ENCODE results near the gene WASF3. TPM values are rescaled to one million over a fixed set of nuclear protein-coding genes. Genes with fewer than 3 reads are reported as not detected.

The WASF3 gene
- total RNA-seq, 1 experiment from 2014 or later: 0.31 TPM

- intact Hi-C loops (cut with micrococcal nuclease; ENCODE audit: unreplicated experiment): loop anchor here (1.0 to 5.0 kb wide), 3 partner anchors 201 to 1124 kb away; no protein-coding TSS in a partner anchor
- no peak overlapping the region for H3K27ac ChIP-seq
- no TSS peak for BruUV-seq (replicated peaks)
- H3K27me3 ChIP-seq (ENCODE audit: insufficient read depth, low read depth): peaks cover 16% of the 10 kb centered on the region
- H3K4me2 ChIP-seq: no peak overlapping the region
- H3K79me2 ChIP-seq (ENCODE audit: low read depth): no peaks in the 10 kb centered on the region
- no peak overlapping the region for H3K4me3 ChIP-seq
- CTCF ChIA-PET: interaction anchor here (0.8 to 1.9 kb wide), 3 partner anchors 12 to 1124 kb away, joined by 4 to 33 read pairs (median 5); no protein-coding TSS in a partner anchor
- TF ChIP-seq CTCF (conservative IDR thresholded peaks at IDR 0.05) (peak; percentile 97), EZH2 (IDR thresholded peaks at IDR 0.05; ENCODE audit: low read depth) (no peak)
- no peaks in the 10 kb centered on the region for H3K36me3 ChIP-seq (ENCODE audit: low read depth)
- no peaks in the 10 kb centered on the region for H3K4me1 ChIP-seq (replicated peaks; ENCODE audit: insufficient read depth)
- no peak overlapping the region for H2AFZ ChIP-seq
- no peaks in the 10 kb centered on the region for H3F3A ChIP-seq (ENCODE audit: insufficient read depth, low read depth)
- H3K9me2 ChIP-seq (ENCODE audit: insufficient read depth): no peaks in the 10 kb centered on the region
- no peaks in the 10 kb centered on the region for H4K20me1 ChIP-seq (ENCODE audit: insufficient read depth)
- POLR2A ChIA-PET (ENCODE audit: unreplicated experiment): no interaction called here
- no peaks in the 10 kb centered on the region for H3K9me3 ChIP-seq (ENCODE audit: insufficient read depth, low read depth)
- DNase-seq: peak; percentile 65 to 66
Measured at GRCh38 chr13:26698392-26699196, 141.1 kb downstream of the WASF3 start.

DNA sequence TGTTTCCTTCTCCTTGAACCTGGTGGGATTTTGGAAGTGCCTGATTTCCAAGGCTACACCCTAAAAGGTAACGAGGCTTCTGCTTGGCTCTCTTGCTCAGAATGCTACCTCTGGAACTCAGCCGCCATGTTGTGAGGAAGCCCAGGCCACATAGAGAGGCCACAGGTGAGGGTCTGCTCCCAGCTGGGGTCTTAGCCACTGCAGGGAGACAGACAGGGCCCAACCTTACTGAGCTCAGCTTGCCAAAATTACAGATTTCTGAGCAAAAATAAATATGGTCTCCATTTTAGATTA, 141.7 kb downstream of the WASF3 start:
- Histone ChIP-seq H3K9me2 (ENCODE audit: insufficient read depth) (no peaks in the 10 kb centered on the region), H3K79me2 (ENCODE audit: low read depth) (no peaks in the 10 kb centered on the region), H3K4me2 (no peak overlapping the region), H3F3A (ENCODE audit: insufficient read depth, low read depth) (no peaks in the 10 kb centered on the region), H4K20me1 (ENCODE audit: insufficient read depth) (no peaks in the 10 kb centered on the region), H3K27ac (no peak overlapping the region), H3K4me3 (no peak overlapping the region), H3K27me3 (ENCODE audit: insufficient read depth, low read depth) (peaks cover 22% of the 10 kb centered on the region), H3K36me3 (ENCODE audit: low read depth) (no peaks in the 10 kb centered on the region), H3K4me1 (replicated peaks; ENCODE audit: insufficient read depth) (no peaks in the 10 kb centered on the region), H3K9me3 (ENCODE audit: insufficient read depth, low read depth) (no peaks in the 10 kb centered on the region), H2AFZ (no peak overlapping the region)
- DNase-seq: no peak
- POLR2A ChIA-PET (ENCODE audit: unreplicated experiment): no interaction called here
- TF ChIP-seq CTCF (conservative IDR thresholded peaks at IDR 0.05): no peak
- TF ChIP-seq EZH2 (IDR thresholded peaks at IDR 0.05; ENCODE audit: low read depth): no peak
- no TSS peak for BruUV-seq (replicated peaks)
- CTCF ChIA-PET: interaction anchor here (1.1 to 1.9 kb wide), 2 partner anchors 514 to 1125 kb away, joined by 5 to 33 read pairs; no protein-coding TSS in a partner anchor
- intact Hi-C loops (cut with micrococcal nuclease; ENCODE audit: unreplicated experiment): loop anchor here (5.0 kb wide), 1 partner anchor 202 kb away; no protein-coding TSS in a partner anchor

GRCh38 chr13:26705536-26705935, 148.1 kb downstream of the WASF3 start:
- Histone ChIP-seq H2AFZ (no peak overlapping the region), H3F3A (ENCODE audit: insufficient read depth, low read depth) (no peaks in the 10 kb centered on the region), H3K36me3 (ENCODE audit: low read depth) (no peaks in the 10 kb centered on the region), H3K4me3 (no peak overlapping the region), H3K4me1 (replicated peaks; ENCODE audit: insufficient read depth) (no peaks in the 10 kb centered on the region), H3K79me2 (ENCODE audit: low read depth) (no peaks in the 10 kb centered on the region), H3K9me3 (ENCODE audit: insufficient read depth, low read depth) (no peaks in the 10 kb centered on the region), H3K9me2 (ENCODE audit: insufficient read depth) (no peaks in the 10 kb centered on the region), H4K20me1 (ENCODE audit: insufficient read depth) (no peaks in the 10 kb centered on the region), H3K27ac (no peak overlapping the region), H3K4me2 (no peak overlapping the region), H3K27me3 (ENCODE audit: insufficient read depth, low read depth) (peaks cover 44% of the 10 kb centered on the region)
- POLR2A ChIA-PET (ENCODE audit: unreplicated experiment): no interaction called here
- no peak for DNase-seq
- BruUV-seq (replicated peaks): no TSS peak
- TF ChIP-seq EZH2 (IDR thresholded peaks at IDR 0.05; ENCODE audit: low read depth) (no peak), CTCF (conservative IDR thresholded peaks at IDR 0.05) (no peak)
- intact Hi-C loops (cut with micrococcal nuclease; ENCODE audit: unreplicated experiment): loop anchor here (5.0 to 10.0 kb wide), 2 partner anchors 169 to 227 kb away; no protein-coding TSS in a partner anchor
- CTCF ChIA-PET: no interaction called here
